Measurements from ENCODE around the gene RNASE13. TPM values are rescaled to one million over a fixed set of nuclear protein-coding genes. Genes with fewer than 3 reads are reported as not detected.
"Not testable (repeated sequence)": the region's sequence is repeated elsewhere in the genome, so short reads cannot be mapped to it uniquely, and the experiment has no call there.

Gene RNASE13
- total RNA-seq, 1 donor from 2014 or later: not detected

GRCh38 chr14:21042918-21043317 lies 8.3 kb upstream of the RNASE13 start:
- DNase-seq (ENCODE audit: low read depth in 2 of 2): no peak

GRCh38 chr14:21041676-21042433 lies 7.2 kb upstream of the RNASE13 start, which contains the start of gene RNASE7:
Gene RNASE7 (plus strand): TSS chr14:21042362. CDS start chr14:21042993, 631 bp downstream.
- peak; percentile 12 to 44 for DNase-seq (ENCODE audit: low read depth in 2 of 2)

- not testable (repeated sequence) for DNase-seq (ENCODE audit: low read depth in 2 of 2)
Observed at GRCh38 chr14:21040941-21041340, 6.3 kb upstream of the RNASE13 start.

GRCh38 chr14:21040370-21040925 lies 5.8 kb upstream of the RNASE13 start:
- DNase-seq (ENCODE audit: low read depth in 2 of 2): no peak

GRCh38 chr14:21039585-21040369 lies 5.2 kb upstream of the RNASE13 start:
- peak; percentile 58 to 80 for DNase-seq (ENCODE audit: low read depth in 2 of 2)

GRCh38 chr14:21038441-21039422 lies 4.1 kb upstream of the RNASE13 start:
- DNase-seq (ENCODE audit: low read depth in 2 of 2): peak; percentile 39 to 78

- DNase-seq (ENCODE audit: low read depth in 2 of 2): no peak
Observed at GRCh38 chr14:21037156-21037555, 2.5 kb upstream of the RNASE13 start.

- DNase-seq (ENCODE audit: low read depth in 2 of 2): no peak
Observed at GRCh38 chr14:21036751-21037150, 2.1 kb upstream of the RNASE13 start.

- DNase-seq (ENCODE audit: low read depth in 2 of 2): no peak
Observed at GRCh38 chr14:21033133-21033698, 1.4 kb downstream of the RNASE13 start.

- DNase-seq (ENCODE audit: low read depth in 2 of 2): no peak
Observed at GRCh38 chr14:21032326-21033132, 2.1 kb downstream of the RNASE13 start.

GRCh38 chr14:21030531-21030930 lies 4.1 kb downstream of the RNASE13 start:
- no peak for DNase-seq (ENCODE audit: low read depth in 2 of 2)

- DNase-seq (ENCODE audit: low read depth in 2 of 2): no peak
Observed at GRCh38 chr14:21029917-21030316, 4.7 kb downstream of the RNASE13 start, which contains the start of gene TPPP2. Gene TPPP2 (plus strand): TSS chr14:21030217. CDS start chr14:21030582, 365 bp downstream.

- DNase-seq (ENCODE audit: low read depth in 2 of 2): no peak
Observed at GRCh38 chr14:21026988-21027315, 7.7 kb downstream of the RNASE13 start.

- no peak for DNase-seq (ENCODE audit: low read depth in 2 of 2)
Observed at GRCh38 chr14:21026274-21026987, 8.2 kb downstream of the RNASE13 start.

GRCh38 chr14:21025371-21026273 lies 9.0 kb downstream of the RNASE13 start:
- DNase-seq (ENCODE audit: low read depth in 2 of 2): peak in 1 of 2 donors; percentile 21

GRCh38 chr14:21024585-21025370 lies 9.8 kb downstream of the RNASE13 start, which contains the start of gene NDRG2:
Gene NDRG2 (minus strand): TSS chr14:21025061. CDS start chr14:21023315, 1,746 bp downstream.
- peak in 1 of 2 donors; percentile 49 for DNase-seq (ENCODE audit: low read depth in 2 of 2)
